ENCODE data around the gene BSG.

The BSG gene

DNA sequence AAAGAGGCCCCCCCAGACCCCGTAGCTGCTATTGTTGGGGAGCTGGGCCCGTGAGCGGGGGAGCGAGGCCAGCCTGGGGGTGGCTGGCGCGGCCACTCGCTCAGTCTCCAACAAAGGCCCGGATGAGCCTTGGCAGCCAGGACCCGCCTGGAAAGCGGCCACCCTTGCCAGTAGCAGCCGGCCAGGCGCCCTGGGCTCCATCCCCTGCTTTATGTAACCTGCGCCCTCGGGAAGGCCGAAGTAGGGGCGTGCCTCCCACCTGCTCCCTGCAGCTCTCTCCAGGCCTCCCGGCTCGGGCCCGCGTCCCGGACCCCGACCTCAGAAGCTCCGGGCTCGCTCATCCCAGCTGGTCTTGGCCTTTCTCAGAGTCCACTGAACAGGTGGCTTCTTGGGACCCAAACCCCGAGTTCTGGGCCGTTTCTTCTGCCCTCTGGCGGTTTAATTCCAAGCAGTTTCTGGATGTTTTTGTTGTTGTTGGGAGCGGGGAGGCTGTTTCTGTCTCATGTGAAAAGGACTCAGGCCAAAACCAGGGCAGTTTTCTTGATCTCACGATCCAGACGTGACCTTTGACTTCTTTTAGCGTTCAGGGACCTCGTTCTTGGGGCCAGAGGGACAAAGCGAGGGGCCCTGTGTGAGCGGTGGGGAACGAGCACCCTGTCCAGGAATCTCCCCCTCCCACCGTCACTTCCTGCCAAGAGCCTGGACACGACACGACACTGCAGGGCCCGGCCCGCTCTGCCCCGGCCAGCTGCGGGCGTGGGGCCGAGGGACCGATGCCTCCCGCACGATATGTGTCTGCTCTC lies 39.6 kb upstream of the BSG start (continued):
- TF ChIP-seq ZNF843 (tag by site-specific recombination; IDR thresholded peaks at IDR 0.05) (no peak), ZNF16 (tag by site-specific recombination; IDR thresholded peaks at IDR 0.05; ENCODE audit: low read depth) (no peak), IKZF3 (tag by site-specific recombination; IDR thresholded peaks at IDR 0.05) (no peak), PRDM4 (tag by site-specific recombination; IDR thresholded peaks at IDR 0.05) (peak; percentile 97), MEIS1 (CRISPR knock-in tag; IDR thresholded peaks at IDR 0.05; ENCODE audit: borderline replicate concordance) (no peak), ZNF335 (tag by site-specific recombination; conservative IDR thresholded peaks at IDR 0.05) (peak; percentile 77), ZNF48 (tag by site-specific recombination; IDR thresholded peaks at IDR 0.05) (no peak), ZNF571 (tag by site-specific recombination; IDR thresholded peaks at IDR 0.05) (no peak), ZSCAN5A (tag by site-specific recombination; IDR thresholded peaks at IDR 0.05) (no peak), ZFP41 (tag by site-specific recombination; IDR thresholded peaks at IDR 0.05; ENCODE audit: borderline replicate concordance) (no peak), KLF1 (tag by site-specific recombination; IDR thresholded peaks at IDR 0.05) (peak; percentile 10; the same call in 1 of the 2 replicates), ZNF175 (tag by site-specific recombination; IDR thresholded peaks at IDR 0.05) (no peak), ZNF391 (tag by site-specific recombination; IDR thresholded peaks at IDR 0.05; ENCODE audit: borderline replicate concordance, low read depth) (no peak)
- TF ChIP-seq, protein P1, sequence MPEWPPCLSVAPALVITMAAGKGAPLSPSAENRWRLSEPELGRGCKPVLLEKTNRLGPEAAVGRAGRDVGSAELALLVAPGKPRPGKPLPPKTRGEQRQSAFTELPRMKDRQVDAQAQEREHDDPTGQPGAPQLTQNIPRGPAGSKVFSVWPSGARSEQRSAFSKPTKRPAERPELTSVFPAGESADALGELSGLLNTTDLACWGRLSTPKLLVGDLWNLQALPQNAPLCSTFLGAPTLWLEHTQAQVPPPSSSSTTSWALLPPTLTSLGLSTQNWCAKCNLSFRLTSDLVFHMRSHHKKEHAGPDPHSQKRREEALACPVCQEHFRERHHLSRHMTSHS (tag by site-specific recombination; IDR thresholded peaks at IDR 0.05) = no peak
- TF ChIP-seq, protein P2, sequence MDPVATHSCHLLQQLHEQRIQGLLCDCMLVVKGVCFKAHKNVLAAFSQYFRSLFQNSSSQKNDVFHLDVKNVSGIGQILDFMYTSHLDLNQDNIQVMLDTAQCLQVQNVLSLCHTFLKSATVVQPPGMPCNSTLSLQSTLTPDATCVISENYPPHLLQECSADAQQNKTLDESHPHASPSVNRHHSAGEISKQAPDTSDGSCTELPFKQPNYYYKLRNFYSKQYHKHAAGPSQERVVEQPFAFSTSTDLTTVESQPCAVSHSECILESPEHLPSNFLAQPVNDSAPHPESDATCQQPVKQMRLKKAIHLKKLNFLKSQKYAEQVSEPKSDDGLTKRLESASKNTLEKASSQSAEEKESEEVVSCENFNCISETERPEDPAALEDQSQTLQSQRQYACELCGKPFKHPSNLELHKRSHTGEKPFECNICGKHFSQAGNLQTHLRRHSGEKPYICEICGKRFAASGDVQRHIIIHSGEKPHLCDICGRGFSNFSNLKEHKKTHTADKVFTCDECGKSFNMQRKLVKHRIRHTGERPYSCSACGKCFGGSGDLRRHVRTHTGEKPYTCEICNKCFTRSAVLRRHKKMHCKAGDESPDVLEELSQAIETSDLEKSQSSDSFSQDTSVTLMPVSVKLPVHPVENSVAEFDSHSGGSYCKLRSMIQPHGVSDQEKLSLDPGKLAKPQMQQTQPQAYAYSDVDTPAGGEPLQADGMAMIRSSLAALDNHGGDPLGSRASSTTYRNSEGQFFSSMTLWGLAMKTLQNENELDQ (tag by site-specific recombination; IDR thresholded peaks at IDR 0.05; ENCODE audit: low read depth) = no peak

GRCh38 chr19:533364-534058 lies 38.9 kb upstream of the BSG start:
- POLR2A ChIA-PET = interaction anchor here (2.1 to 3.8 kb wide), 3 partner anchors 22 to 41 kb away, joined by 16 to 35 read pairs (median 17); no protein-coding TSS in a partner anchor
- CTCF ChIA-PET = interaction anchor here (0.7 to 6.4 kb wide), 3 partner anchors 9 to 286 kb away, joined by 3 to 49 read pairs (median 5); no protein-coding TSS in a partner anchor
- TF ChIP-seq, protein P3, sequence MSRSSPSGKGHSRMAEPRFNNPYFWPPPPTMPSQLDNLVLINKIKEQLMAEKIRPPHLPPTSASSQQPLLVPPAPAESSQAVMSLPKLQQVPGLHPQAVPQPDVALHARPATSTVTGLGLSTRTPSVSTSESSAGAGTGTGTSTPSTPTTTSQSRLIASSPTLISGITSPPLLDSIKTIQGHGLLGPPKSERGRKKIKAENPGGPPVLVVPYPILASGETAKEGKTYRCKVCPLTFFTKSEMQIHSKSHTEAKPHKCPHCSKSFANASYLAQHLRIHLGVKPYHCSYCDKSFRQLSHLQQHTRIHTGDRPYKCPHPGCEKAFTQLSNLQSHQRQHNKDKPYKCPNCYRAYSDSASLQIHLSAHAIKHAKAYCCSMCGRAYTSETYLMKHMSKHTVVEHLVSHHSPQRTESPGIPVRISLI (tag by site-specific recombination; IDR thresholded peaks at IDR 0.05) = no peak
- TF ChIP-seq ZFHX2 (tag by site-specific recombination; conservative IDR thresholded peaks at IDR 0.05) = peak; percentile 37; the same call in 1 of the 2 replicates
- TF ChIP-seq MEIS1 (CRISPR knock-in tag; IDR thresholded peaks at IDR 0.05; ENCODE audit: borderline replicate concordance) = no peak
- no peak for TF ChIP-seq TSHZ1 (tag by site-specific recombination; IDR thresholded peaks at IDR 0.05; ENCODE audit: borderline replicate concordance)
- TF ChIP-seq CTCF (tag by site-specific recombination; IDR thresholded peaks at IDR 0.05) = no peak
- no peak for TF ChIP-seq ZNF707 (tag by site-specific recombination; IDR thresholded peaks at IDR 0.05)

More at GRCh38 chr19:533364-534058, 38.9 kb upstream of the BSG start:
- H3K4me3 ChIP-seq (ENCODE audit: low read depth, low read length) = peak overlapping the region; percentile 89
- H3K4me1 ChIP-seq (ENCODE audit: control insufficient read depth, insufficient read depth, low read length) = peaks cover 7% of the 10 kb centered on the region
- H3K36me3 ChIP-seq (ENCODE audit: control insufficient read depth in 2 of 2, insufficient read depth in 1 of 2, low read length in 2 of 2) = peaks cover 6 to 35% of the 10 kb centered on the region in 2 experiments; a peak in 2 of 3 replicates
- H3K9me3 ChIP-seq (ENCODE audit: control insufficient read depth, insufficient read depth, low read depth, low read length) = no peaks in the 10 kb centered on the region
- H3K27ac ChIP-seq (ENCODE audit: extremely low read depth, low read depth, low read length) = peak overlapping the region; percentile 96; the same call in 1 of the 2 replicates
